ENCODE data around the gene SSRP1.

SSRP1 gene

GRCh38 chr11:57332694-57333440 lies 2.8 kb downstream of the SSRP1 start:
- Mint-ChIP-seq H3K4me1 (peaks cover 56% of the 10 kb centered on the region), H3K27ac (peak overlapping the region; percentile 99), H3K4me3 (no peak overlapping the region), H3K9me3 (no peaks in the 10 kb centered on the region), H3K36me3 (peaks cover 77% of the 10 kb centered on the region)
- ATAC-seq: no peak
- DNase-seq (ENCODE audit: low spot score in 2 of 2): no peak

GRCh38 chr11:57331720-57332119 lies 4.0 kb downstream of the SSRP1 start:
- peak overlapping the region; percentile 89 for H3K27ac Mint-ChIP-seq
- ATAC-seq: no peak
- H3K36me3 Mint-ChIP-seq: peaks cover 88% of the 10 kb centered on the region
- peaks cover 66% of the 10 kb centered on the region for H3K4me1 Mint-ChIP-seq
- no peaks in the 10 kb centered on the region for H3K9me3 Mint-ChIP-seq
- no peak for DNase-seq (ENCODE audit: low spot score in 2 of 2)
- H3K4me3 Mint-ChIP-seq: no peak overlapping the region

- Mint-ChIP-seq H3K27ac (peak overlapping the region; percentile 89), H3K4me1 (peaks cover 70% of the 10 kb centered on the region), H3K36me3 (peaks cover 98% of the 10 kb centered on the region), H3K9me3 (no peaks in the 10 kb centered on the region), H3K4me3 (peak overlapping the region; percentile 13)
- ATAC-seq (peak; percentile 64), DNase-seq (ENCODE audit: low spot score in 2 of 2) (no peak)
Measured at GRCh38 chr11:57330029-57330428, 5.7 kb downstream of the SSRP1 start.

- Mint-ChIP-seq H3K36me3 (peaks cover 80% of the 10 kb centered on the region), H3K4me1 (peaks cover 62% of the 10 kb centered on the region), H3K4me3 (no peak overlapping the region), H3K27ac (no peak overlapping the region), H3K9me3 (no peaks in the 10 kb centered on the region)
- DNase-seq (ENCODE audit: low spot score in 2 of 2): no peak
- ATAC-seq: no peak
Measured at GRCh38 chr11:57327721-57328120, 8.0 kb downstream of the SSRP1 start.

GRCh38 chr11:57325735-57326048 lies 10.0 kb downstream of the SSRP1 start:
- no peak for DNase-seq (ENCODE audit: low spot score in 2 of 2)
- Mint-ChIP-seq H3K4me1 (peaks cover 67% of the 10 kb centered on the region), H3K36me3 (peaks cover 60% of the 10 kb centered on the region), H3K9me3 (no peaks in the 10 kb centered on the region), H3K4me3 (peak overlapping the region; percentile 78), H3K27ac (peak overlapping the region; percentile 93)
- ATAC-seq: no peak

- H3K4me1 Mint-ChIP-seq: peaks cover 61% of the 10 kb centered on the region
- peak; percentile 92 for ATAC-seq
- H3K27ac Mint-ChIP-seq: peak within 1 kb of the TSS; percentile 93
- peak within 1 kb of the TSS; percentile 78 for H3K4me3 Mint-ChIP-seq
- no peaks in the 10 kb centered on the region for H3K9me3 Mint-ChIP-seq
- H3K36me3 Mint-ChIP-seq: peaks cover 54% of the 10 kb centered on the region
- DNase-seq (ENCODE audit: low spot score in 2 of 2): peak; percentile 78 to 94
Measured at GRCh38 chr11:57324886-57325734, 10.6 kb downstream of the SSRP1 start, which contains the start of gene TNKS1BP1. Gene TNKS1BP1 (minus strand): TSS chr11:57324952. CDS start chr11:57321885, 3,067 bp downstream.

- peak overlapping the region; percentile 78 for H3K4me3 Mint-ChIP-seq
- peaks cover 53% of the 10 kb centered on the region for H3K4me1 Mint-ChIP-seq
- no peaks in the 10 kb centered on the region for H3K9me3 Mint-ChIP-seq
- DNase-seq (ENCODE audit: low spot score in 2 of 2) (no peak), ATAC-seq (peak; percentile 7)
- peaks cover 46% of the 10 kb centered on the region for H3K36me3 Mint-ChIP-seq
- peak overlapping the region; percentile 93 for H3K27ac Mint-ChIP-seq
Measured at GRCh38 chr11:57324154-57324885, 11.4 kb downstream of the SSRP1 start.

GRCh38 chr11:57323855-57324153 lies 11.9 kb downstream of the SSRP1 start:
- H3K4me3 Mint-ChIP-seq: peak overlapping the region; percentile 78
- peak overlapping the region; percentile 93 for H3K27ac Mint-ChIP-seq
- no peaks in the 10 kb centered on the region for H3K9me3 Mint-ChIP-seq
- no peak for ATAC-seq
- H3K36me3 Mint-ChIP-seq: peaks cover 41% of the 10 kb centered on the region
- peaks cover 53% of the 10 kb centered on the region for H3K4me1 Mint-ChIP-seq
- no peak for DNase-seq (ENCODE audit: low spot score in 2 of 2)

GRCh38 chr11:57323167-57323854 lies 12.4 kb downstream of the SSRP1 start:
- DNase-seq (ENCODE audit: low spot score in 2 of 2): no peak
- H3K4me3 Mint-ChIP-seq: peak overlapping the region; percentile 78
- no peaks in the 10 kb centered on the region for H3K9me3 Mint-ChIP-seq
- peaks cover 36% of the 10 kb centered on the region for H3K36me3 Mint-ChIP-seq
- H3K27ac Mint-ChIP-seq: peak overlapping the region; percentile 93
- H3K4me1 Mint-ChIP-seq: peaks cover 53% of the 10 kb centered on the region
- no peak for ATAC-seq

- ATAC-seq (no peak), DNase-seq (ENCODE audit: low spot score in 2 of 2) (no peak)
- peaks cover 50% of the 10 kb centered on the region for H3K4me1 Mint-ChIP-seq
- peaks cover 28% of the 10 kb centered on the region for H3K36me3 Mint-ChIP-seq
- H3K9me3 Mint-ChIP-seq: no peaks in the 10 kb centered on the region
- peak overlapping the region; percentile 78 for H3K4me3 Mint-ChIP-seq
- no peak overlapping the region for H3K27ac Mint-ChIP-seq
Measured at GRCh38 chr11:57322256-57323166, 13.2 kb downstream of the SSRP1 start.

GRCh38 chr11:57321388-57322255 lies 14.1 kb downstream of the SSRP1 start:
- DNase-seq (ENCODE audit: low spot score in 2 of 2) (no peak), ATAC-seq (no peak)
- peaks cover 19% of the 10 kb centered on the region for H3K36me3 Mint-ChIP-seq
- H3K9me3 Mint-ChIP-seq: no peaks in the 10 kb centered on the region
- no peak overlapping the region for H3K27ac Mint-ChIP-seq
- no peak overlapping the region for H3K4me3 Mint-ChIP-seq
- peaks cover 42% of the 10 kb centered on the region for H3K4me1 Mint-ChIP-seq

- H3K4me3 Mint-ChIP-seq: no peak overlapping the region
- H3K36me3 Mint-ChIP-seq: peaks cover 11% of the 10 kb centered on the region
- H3K9me3 Mint-ChIP-seq: no peaks in the 10 kb centered on the region
- peaks cover 35% of the 10 kb centered on the region for H3K4me1 Mint-ChIP-seq
- DNase-seq (ENCODE audit: low spot score in 2 of 2) (no peak), ATAC-seq (no peak)
- no peak overlapping the region for H3K27ac Mint-ChIP-seq
Measured at GRCh38 chr11:57320719-57321387, 14.8 kb downstream of the SSRP1 start.

GRCh38 chr11:57320067-57320718 lies 15.5 kb downstream of the SSRP1 start:
- peaks cover 28% of the 10 kb centered on the region for H3K4me1 Mint-ChIP-seq
- no peak for ATAC-seq
- peaks cover 5% of the 10 kb centered on the region for H3K36me3 Mint-ChIP-seq
- no peaks in the 10 kb centered on the region for H3K9me3 Mint-ChIP-seq
- no peak overlapping the region for H3K4me3 Mint-ChIP-seq
- DNase-seq (ENCODE audit: low spot score in 2 of 2): no peak
- no peak overlapping the region for H3K27ac Mint-ChIP-seq
